GM20000 (cell line): Measurements from ENCODE around the gene MAB21L3.

Experiments used
- DNase-seq: peaks from one replicate; pipeline ENCODE4 v3.0.0; 2012; ENCODE audit warnings: low spot score
- TF ChIP-seq, protein P1 (sequence below): IDR thresholded peaks from 2 replicates; pipeline ENCODE4 v1.5.1; 2012; ENCODE audit warnings: mild to moderate bottlenecking, control low read depth; ENCODE audit errors: extremely low read depth, missing control alignments

The MAB21L3 gene

DNA sequence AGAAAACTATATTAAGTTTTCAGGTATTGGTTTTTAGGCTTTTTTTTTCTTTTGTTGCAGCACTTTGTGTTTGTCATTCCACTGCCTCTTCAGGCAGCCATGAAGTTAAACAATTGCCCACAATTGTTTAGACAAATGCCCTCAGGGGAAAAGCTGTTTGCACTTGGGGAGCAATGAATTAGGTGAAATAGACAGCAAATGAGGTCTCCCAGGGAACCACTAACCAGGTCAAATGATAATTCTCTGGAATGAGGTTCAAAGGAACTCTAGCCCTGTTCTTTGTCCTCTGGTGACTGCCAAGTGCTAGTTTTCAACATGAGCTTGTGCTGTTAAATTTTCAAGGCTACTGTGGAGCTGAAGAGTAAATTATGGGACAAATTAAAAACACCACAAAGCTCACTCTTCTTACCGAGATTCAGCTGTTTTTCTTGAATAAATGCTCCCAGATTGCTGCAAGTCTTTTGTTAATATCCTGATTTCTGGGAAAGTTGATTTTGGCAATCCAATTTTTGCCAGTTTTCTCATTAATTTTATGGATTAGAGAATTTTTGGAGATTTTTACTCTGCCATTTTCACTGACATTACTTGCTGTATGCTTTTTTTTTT, 15.1 kb upstream of the MAB21L3 start:
- DNase-seq: no peak
- TF ChIP-seq, protein P1, sequence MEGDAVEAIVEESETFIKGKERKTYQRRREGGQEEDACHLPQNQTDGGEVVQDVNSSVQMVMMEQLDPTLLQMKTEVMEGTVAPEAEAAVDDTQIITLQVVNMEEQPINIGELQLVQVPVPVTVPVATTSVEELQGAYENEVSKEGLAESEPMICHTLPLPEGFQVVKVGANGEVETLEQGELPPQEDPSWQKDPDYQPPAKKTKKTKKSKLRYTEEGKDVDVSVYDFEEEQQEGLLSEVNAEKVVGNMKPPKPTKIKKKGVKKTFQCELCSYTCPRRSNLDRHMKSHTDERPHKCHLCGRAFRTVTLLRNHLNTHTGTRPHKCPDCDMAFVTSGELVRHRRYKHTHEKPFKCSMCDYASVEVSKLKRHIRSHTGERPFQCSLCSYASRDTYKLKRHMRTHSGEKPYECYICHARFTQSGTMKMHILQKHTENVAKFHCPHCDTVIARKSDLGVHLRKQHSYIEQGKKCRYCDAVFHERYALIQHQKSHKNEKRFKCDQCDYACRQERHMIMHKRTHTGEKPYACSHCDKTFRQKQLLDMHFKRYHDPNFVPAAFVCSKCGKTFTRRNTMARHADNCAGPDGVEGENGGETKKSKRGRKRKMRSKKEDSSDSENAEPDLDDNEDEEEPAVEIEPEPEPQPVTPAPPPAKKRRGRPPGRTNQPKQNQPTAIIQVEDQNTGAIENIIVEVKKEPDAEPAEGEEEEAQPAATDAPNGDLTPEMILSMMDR: no peak

- TF ChIP-seq, protein P1: no peak
- no peak for DNase-seq
These were observed 13.6 kb upstream of the MAB21L3 start for GRCh38 chr1:116097626-116098025.

DNA sequence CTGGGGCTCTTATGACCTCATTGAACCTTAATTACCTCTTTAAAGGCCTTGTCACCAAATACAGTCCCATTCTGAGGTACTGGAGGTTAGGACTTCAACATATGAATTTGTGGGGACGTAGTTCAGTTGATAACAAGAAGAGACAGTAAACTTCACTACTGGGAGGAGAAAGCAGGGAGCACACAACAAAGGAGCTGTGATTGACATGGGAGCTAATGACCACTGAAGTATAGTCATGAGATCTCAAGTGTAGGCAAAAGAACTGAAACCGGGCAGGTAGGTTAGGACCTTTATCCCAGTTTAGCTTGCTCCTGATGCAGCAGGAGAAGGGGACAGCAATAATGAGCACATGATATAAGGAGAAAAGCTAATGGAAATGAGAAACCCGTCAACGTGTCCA, 11.8 kb upstream of the MAB21L3 start:
- TF ChIP-seq, protein P1: no peak
- DNase-seq: no peak

GRCh38 chr1:116099919-116100318, 11.3 kb upstream of the MAB21L3 start:
- DNase-seq: no peak

DNA sequence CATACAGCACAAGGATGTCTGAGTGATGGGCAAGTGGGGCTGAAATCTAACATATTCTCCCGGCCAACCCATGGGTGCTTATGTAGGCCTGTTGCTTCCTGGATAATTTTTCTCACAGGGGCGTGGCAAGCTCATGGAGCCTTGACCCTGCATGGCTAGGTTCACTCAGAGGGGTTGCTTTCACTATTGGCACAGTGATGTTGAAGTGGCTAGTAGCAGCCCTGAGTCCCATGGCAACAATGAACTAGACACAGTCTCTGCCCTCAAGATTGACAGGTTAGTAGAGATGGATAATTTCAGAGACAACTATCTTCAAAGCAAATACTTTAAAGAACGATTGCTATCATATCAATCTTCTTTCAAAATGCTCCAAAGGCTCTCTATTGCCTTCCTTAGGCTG, 6.5 kb upstream of the MAB21L3 start:
- TF ChIP-seq, protein P1: no peak
- DNase-seq: no peak

More at GRCh38 chr1:116099919-116100318, 11.3 kb upstream of the MAB21L3 start:
- TF ChIP-seq, protein P1: no peak

DNA sequence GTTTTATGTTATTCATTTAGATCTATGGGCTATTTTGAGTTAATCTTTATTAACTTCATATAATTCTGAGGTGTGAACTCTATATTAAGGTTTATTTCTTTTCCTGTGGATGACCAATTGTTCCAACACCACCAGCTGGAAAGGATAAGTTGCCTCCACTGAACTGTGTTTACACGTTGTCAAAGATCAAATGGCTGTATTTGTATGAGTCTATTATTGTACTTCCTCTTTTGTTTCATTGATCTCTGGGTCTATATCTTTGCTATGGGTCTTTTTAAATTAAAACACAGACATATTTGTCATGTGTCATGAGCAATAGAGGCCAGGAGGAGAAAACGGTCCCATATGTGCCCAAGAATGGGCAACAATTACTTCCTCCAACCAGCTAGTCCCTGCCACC, 5.2 kb upstream of the MAB21L3 start:
- TF ChIP-seq, protein P1: no peak
- DNase-seq: no peak

- DNase-seq: no peak
These were observed 4.6 kb upstream of the MAB21L3 start for GRCh38 chr1:116106646-116107045.

More at GRCh38 chr1:116106646-116107045, 4.6 kb upstream of the MAB21L3 start:
- TF ChIP-seq, protein P1: no peak
